Sigmoid colon (tissue), 7 donors: ENCODE measurements around the gene GSTO2. TPM values are rescaled to one million over a fixed set of nuclear protein-coding genes. Genes with fewer than 3 reads are reported as not detected.
"Not testable (repeated sequence)": the region's sequence is repeated elsewhere in the genome, so short reads cannot be mapped to it uniquely, and the experiment has no call there.

Experiments
- DNase-seq: peaks from one replicate; pipeline ENCODE4 v3.0.0-alpha.2; 2019
- H3K27ac ChIP-seq, 4 donors: fragments of 200-600 bp; sonication (generic); one replicate each; pipeline ENCODE4 v1.5.1; 2016 to 2019; ENCODE audit warnings: mild to moderate bottlenecking in 1 of 4
- H3K27me3 ChIP-seq, 3 donors: fragments of 200-600 bp; sonication (generic); one replicate each; pipeline ENCODE4 v1.5.1; 2019; ENCODE audit warnings: mild to moderate bottlenecking in 1 of 3
- H3K36me3 ChIP-seq, 4 donors: fragments of 200-600 bp; sonication (generic); one replicate each; pipeline ENCODE4 v1.5.1; 2016 to 2019
- H3K4me1 ChIP-seq, 4 donors: fragments of 200-600 bp; sonication (generic); one replicate each; pipeline ENCODE4 v1.5.1; 2017 to 2019
- H3K4me3 ChIP-seq, 4 donors: fragments of 200-600 bp; sonication (generic); one replicate each; pipeline ENCODE4 v1.5.1; 2017 to 2019; ENCODE audit warnings: mild to moderate bottlenecking in 2 of 4, moderate library complexity in 1 of 4
- H3K9me3 ChIP-seq, 4 donors: fragments of 200-600 bp in 3 of 4; sonication (generic) in 3 of 4; one replicate each; pipeline versions ENCODE4 v1.5.1 to v1.6.1; 2013 to 2019
- EP300 ChIP-seq, 4 donors: sonication (generic); formaldehyde crosslinking; IDR thresholded peaks; one replicate each; pipeline ENCODE4 v1.6.1; 2017; ENCODE audit warnings: antibody characterized with exemption in 4 of 4
- POLR2A ChIP-seq, 2 donors: fragments of 450-650 bp; IDR thresholded peaks; one replicate each; pipeline ENCODE4 v1.6.1; 2016; ENCODE audit warnings: antibody characterized with exemption in 2 of 2, mild to moderate bottlenecking in 2 of 2, moderate library complexity in 2 of 2
- POLR2AphosphoS5 ChIP-seq, 4 donors: sonication (generic); formaldehyde crosslinking; IDR thresholded peaks; one replicate each; pipeline ENCODE4 v1.6.1; 2017; ENCODE audit warnings: antibody characterized with exemption in 4 of 4
- WGBS, 2 donors: extraction: QIAGEN DNeasy Blood & Tissue Kit; methylation state at CpG; one replicate each; pipeline ENCODE4 v1.1.7; 2013; 5-methylcytosine and 5-hydroxymethylcytosine counted together
- intact Hi-C: fragments of 100-400 bp; cut with DNase I; formaldehyde crosslinking; loops from one replicate; pipeline ENCODE4 v1.15.1; 2023
- polyA plus RNA-seq, 3 donors: library from polyadenylated mRNA; stranded (reverse); fragments of 200-250 nt; gene quantifications; one replicate each; pipeline ENCODE4 v1.2.3, GENCODE V29; 2013
- total RNA-seq, 4 donors: library from RNA; depleted of rRNA; stranded (reverse); fragments of >200 nt; gene quantifications; one replicate each; pipeline ENCODE4 v1.1.0, GENCODE V29; 2016
- TF ChIP-seq, protein P1 (sequence below), 4 experiments: fragments of 450-650 bp in 3 of 4; fragments of 200-600 bp in 1 of 4; IDR thresholded peaks; one replicate each; pipeline ENCODE4 v1.5.1; 2016 to 2019; ENCODE audit warnings: antibody characterized with exemption in 4 of 4, mild to moderate bottlenecking in 3 of 4, moderate library complexity in 2 of 4
- donor health status: healthy with polysubstance abuse.
- donor health status: Bipolar disorder and iron deficiency.
- donor health status: healthy.

The GSTO2 gene
- total and polyA plus RNA-seq, 7 donors: 0.68 to 13.2 (median 2.1) TPM

DNA sequence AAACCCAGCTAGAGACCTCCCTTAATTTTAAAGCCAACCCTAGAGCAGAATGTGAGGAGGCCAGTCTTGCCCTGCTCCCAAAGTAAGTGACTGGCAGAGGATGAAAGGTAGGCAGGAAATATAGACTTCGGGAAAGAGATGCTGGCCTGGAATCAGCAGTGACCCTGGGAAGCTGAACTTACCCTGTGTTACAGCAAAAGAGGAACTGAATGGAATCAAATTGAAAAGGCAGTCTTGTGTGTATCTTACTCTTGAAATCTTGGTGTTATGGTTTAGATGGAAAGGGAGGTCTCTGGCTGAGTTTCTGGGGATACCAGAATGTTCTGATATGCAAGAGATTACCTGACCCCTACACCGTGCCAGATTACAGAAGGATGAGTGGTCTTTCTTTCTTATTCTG lies 28.9 kb upstream of the GSTO2 start:
- Histone ChIP-seq H3K4me3 (no peak overlapping the region), H3K27me3 (no peaks in the 10 kb centered on the region), H3K9me3 (no peaks in the 10 kb centered on the region), H3K27ac (no peak overlapping the region), H3K4me1 (no peaks in the 10 kb centered on the region), H3K36me3 (no peaks in the 10 kb centered on the region)
- 65 to 78% methylated on average over 2 of the region's 2 CpGs for WGBS, 2 donors
- TF ChIP-seq POLR2A (IDR thresholded peaks at IDR 0.05): no peak
- TF ChIP-seq EP300 (IDR thresholded peaks at IDR 0.05): no peak
- TF ChIP-seq, protein P1, sequence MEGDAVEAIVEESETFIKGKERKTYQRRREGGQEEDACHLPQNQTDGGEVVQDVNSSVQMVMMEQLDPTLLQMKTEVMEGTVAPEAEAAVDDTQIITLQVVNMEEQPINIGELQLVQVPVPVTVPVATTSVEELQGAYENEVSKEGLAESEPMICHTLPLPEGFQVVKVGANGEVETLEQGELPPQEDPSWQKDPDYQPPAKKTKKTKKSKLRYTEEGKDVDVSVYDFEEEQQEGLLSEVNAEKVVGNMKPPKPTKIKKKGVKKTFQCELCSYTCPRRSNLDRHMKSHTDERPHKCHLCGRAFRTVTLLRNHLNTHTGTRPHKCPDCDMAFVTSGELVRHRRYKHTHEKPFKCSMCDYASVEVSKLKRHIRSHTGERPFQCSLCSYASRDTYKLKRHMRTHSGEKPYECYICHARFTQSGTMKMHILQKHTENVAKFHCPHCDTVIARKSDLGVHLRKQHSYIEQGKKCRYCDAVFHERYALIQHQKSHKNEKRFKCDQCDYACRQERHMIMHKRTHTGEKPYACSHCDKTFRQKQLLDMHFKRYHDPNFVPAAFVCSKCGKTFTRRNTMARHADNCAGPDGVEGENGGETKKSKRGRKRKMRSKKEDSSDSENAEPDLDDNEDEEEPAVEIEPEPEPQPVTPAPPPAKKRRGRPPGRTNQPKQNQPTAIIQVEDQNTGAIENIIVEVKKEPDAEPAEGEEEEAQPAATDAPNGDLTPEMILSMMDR (IDR thresholded peaks at IDR 0.05): no peak
- no peak for TF ChIP-seq POLR2AphosphoS5 (IDR thresholded peaks at IDR 0.05)
- DNase-seq: no peak
- intact Hi-C loops: no loop called here

DNA sequence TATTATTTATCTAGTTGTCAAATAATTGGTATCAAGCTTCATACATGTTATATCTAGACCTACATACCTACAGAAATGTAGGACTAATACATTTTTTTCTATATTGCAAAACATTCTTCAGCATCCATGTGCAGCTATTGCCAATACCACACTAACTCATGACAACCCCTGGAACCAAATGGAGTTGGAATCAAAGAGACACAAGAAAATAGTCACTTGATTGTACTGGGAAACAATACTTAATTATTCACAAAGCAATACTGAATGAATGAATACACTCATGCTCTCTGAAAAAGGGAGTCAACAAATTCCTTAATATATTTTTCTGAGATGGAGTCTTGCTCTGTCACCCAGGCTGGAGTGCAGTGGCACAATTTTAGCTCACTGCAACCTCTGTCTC lies 26.4 kb upstream of the GSTO2 start:
- TF ChIP-seq EP300 (IDR thresholded peaks at IDR 0.05) (no peak), POLR2AphosphoS5 (IDR thresholded peaks at IDR 0.05) (no peak), POLR2A (IDR thresholded peaks at IDR 0.05) (no peak)
- TF ChIP-seq, protein P1 (IDR thresholded peaks at IDR 0.05): no peak
- H3K9me3 ChIP-seq: no peaks in the 10 kb centered on the region
- no peaks in the 10 kb centered on the region for H3K27me3 ChIP-seq
- no peaks in the 10 kb centered on the region for H3K36me3 ChIP-seq
- no peaks in the 10 kb centered on the region for H3K4me1 ChIP-seq
- DNase-seq: no peak
- intact Hi-C loops: no loop called here
- H3K4me3 ChIP-seq: no peak overlapping the region
- H3K27ac ChIP-seq: no peak overlapping the region

DNA sequence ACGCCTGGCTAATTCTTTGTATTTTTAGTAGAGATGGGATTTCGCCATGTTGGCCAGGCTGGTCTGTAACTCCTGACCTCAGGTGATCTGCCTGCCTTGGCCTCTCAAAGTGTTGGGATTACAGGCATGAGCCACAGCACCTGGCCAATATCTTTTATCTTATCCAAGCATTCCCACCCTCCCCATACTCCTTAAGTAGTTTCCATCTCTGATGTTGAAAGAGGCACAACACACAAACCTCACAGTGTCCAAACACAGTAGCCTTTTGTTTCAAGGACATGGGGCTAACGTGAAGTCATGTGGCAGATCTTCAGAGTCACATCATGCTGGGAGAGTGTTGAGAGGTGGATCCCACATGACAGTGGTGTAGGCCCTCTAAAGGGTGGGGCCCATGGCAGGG lies 26.0 kb upstream of the GSTO2 start:
- 78 to 87% methylated on average over 3 of the region's 3 CpGs for WGBS, 2 donors
- not testable (repeated sequence) for H3K4me1 ChIP-seq

GRCh38 chr10:104243512-104243911 lies 25.5 kb upstream of the GSTO2 start:
- 74 to 80% methylated on average over 5 of the region's 5 CpGs for WGBS, 2 donors
- intact Hi-C loops: no loop called here

More for the DNA sequence above, 26.0 kb upstream of the GSTO2 start:
- H3K27me3 ChIP-seq, H3K27ac ChIP-seq, H3K36me3 ChIP-seq, H3K9me3 ChIP-seq, DNase-seq, intact Hi-C loops, H3K4me3 ChIP-seq: not testable (repeated sequence)

GRCh38 chr10:104245066-104245632 lies 23.8 kb upstream of the GSTO2 start:
- WGBS, 2 donors: 96 to 97% methylated on average over 34 of the region's 34 CpGs
- H3K27ac ChIP-seq: no peak overlapping the region
- TF ChIP-seq EP300 (IDR thresholded peaks at IDR 0.05) (no peak), POLR2AphosphoS5 (IDR thresholded peaks at IDR 0.05) (no peak), POLR2A (IDR thresholded peaks at IDR 0.05) (no peak)
- TF ChIP-seq, protein P1 (IDR thresholded peaks at IDR 0.05): no peak
- no peaks in the 10 kb centered on the region for H3K4me1 ChIP-seq
- no peak overlapping the region for H3K4me3 ChIP-seq
- H3K27me3 ChIP-seq: no peaks in the 10 kb centered on the region
- no peaks in the 10 kb centered on the region for H3K9me3 ChIP-seq
- H3K36me3 ChIP-seq: no peaks in the 10 kb centered on the region
- no peak for DNase-seq
- intact Hi-C loops: no loop called here

More at GRCh38 chr10:104243512-104243911, 25.5 kb upstream of the GSTO2 start:
- Histone ChIP-seq H3K4me1 (no peaks in the 10 kb centered on the region), H3K36me3 (no peaks in the 10 kb centered on the region), H3K27me3 (no peaks in the 10 kb centered on the region), H3K9me3 (no peaks in the 10 kb centered on the region), H3K4me3 (no peak overlapping the region), H3K27ac (no peak overlapping the region)
- TF ChIP-seq, protein P1 (IDR thresholded peaks at IDR 0.05): no peak
- TF ChIP-seq POLR2AphosphoS5 (IDR thresholded peaks at IDR 0.05) (no peak), POLR2A (IDR thresholded peaks at IDR 0.05) (no peak), EP300 (IDR thresholded peaks at IDR 0.05) (no peak)
- DNase-seq: no peak
